HG03025 (cell line): ENCODE measurements around the gene IL4I1.

Experiments used
- ATAC-seq: cut with Tn5 transposase; IDR thresholded peaks from one replicate; pipeline ENCODE4 v1.9.1; 2021; ENCODE audit warnings: mild to moderate bottlenecking, moderate library complexity; ENCODE audit not compliant: unreplicated experiment, low FRiP score

IL4I1 gene

DNA sequence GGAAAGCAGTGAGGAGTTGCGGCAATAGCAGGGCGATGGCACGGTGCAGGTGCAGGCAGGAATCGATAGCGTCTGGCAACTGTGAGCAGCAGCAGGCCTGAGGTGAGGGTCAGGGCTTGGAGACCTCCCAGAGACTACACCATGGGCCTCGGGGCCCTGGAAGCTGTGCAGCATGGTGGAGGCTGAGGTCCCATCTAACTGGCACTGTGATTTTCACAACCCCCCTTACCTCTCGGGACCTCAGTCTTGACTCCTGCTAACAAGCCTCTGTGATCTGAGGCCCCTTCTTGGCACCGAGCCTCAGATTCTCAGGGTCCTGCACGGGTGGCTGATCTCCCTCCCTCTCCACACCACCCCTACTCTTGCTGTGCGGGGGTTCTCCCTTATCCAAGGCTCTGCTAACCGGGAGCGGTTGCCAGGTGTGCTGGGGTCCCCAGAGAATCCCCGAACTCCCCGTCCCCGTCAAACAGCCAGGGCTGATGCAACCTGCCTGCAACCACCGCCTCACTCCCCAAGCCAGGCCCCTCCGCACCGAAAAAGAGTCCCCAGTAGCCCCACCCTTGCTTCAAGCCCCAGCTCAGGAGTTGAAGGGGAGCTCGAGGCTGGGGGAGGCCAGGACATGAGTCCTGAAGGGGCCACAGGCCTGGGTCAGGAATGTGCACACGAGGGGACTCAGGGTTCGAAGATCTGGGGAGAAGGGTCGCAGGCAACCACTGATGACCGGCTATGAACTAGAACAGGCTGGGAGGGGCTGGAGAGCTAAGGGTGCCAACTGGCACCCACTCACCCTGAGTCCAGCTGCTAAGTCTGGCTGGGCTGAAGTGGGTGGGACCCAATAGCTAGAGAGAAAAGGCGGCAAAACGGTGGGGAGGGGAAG is 27.6 kb upstream of the IL4I1 start:
- ATAC-seq = no peak

DNA sequence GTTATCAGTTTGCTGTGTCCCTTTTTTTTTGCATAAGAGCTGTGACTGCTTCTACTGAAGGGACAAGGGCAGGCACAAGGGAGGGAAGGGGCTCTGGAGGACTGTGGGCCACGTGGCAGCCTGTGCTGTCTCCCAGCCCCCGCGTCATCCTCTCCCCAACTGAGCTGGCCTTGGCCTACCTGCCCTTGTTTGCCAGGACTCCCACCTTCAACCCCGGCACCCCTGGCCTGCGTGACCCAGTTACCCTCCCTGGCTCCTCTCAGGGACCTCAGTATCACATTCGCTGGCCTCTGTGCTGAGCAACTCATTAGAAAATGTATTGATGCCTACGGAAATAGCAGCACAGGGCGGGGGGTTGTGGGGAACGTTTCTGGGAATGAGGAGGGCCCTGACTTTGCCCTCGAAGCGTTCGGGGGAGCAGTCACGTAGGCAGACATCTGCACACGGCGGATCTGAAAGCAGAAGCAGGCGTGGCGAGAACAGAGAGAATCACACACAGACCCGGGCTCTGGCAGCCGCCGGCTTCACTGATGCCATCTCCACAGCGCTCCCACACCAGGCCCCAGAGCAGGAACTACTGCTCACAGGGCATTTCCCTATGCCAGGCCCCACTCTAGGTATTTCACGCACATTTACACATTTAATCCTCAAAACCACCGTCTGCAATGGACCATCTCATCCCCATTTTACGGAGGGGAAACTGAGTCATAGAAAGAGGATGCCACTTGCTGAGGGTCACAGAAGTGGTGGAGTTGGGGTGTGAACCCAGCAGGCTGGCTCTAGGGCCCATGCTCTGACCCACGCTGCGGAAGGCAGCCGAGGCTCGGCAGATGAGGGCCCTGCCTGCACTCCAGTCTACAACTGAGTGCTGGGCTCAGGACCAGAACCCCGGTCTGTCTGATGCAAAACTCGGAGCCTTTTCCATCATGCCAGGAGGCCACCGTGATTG is 26.6 kb upstream of the IL4I1 start:
- ATAC-seq = no peak

DNA sequence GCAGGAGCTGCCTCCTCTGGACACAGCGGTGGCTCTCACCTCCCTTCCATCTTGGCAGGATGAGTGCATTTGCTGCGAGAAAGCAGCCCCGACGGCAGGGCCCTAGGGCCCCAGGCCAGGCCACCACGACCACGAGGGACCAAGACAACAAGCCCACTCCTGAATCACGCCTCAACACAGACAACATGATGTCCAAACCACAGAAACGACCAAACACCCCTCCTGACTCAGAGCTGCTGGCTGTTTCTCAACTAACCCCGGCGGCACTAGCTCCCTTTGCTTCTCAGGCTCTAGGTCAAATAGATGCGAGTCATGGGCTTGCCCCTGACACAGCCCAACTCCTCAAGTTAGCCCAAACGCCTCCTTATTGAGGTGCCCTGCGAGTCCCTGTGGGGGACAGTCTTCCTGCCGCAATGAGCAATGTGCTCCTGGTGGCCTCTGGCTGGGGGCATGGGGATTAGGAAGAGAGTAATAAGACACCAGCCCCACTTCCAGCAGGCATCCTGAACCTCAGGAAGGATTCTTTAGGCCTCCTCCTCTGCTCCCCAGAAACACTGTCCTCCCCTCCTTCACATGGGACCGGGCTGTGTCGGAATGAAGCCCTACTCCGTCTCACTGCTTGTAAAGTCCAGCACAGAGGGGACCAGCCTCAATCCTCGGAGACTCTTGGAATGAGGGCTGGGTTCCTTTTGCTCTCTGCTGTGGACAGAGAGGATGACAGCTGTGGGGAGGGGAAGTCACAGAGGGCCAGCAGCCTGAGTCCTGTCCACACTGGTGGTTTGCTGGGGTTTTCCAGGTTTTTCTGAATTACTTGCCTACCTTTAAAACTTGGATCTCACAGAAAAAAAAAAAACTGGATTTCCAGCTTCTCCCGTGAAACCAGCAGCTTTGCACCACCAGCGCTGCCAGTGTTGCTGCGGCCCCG is 25.4 kb upstream of the IL4I1 start:
- no peak for ATAC-seq

DNA sequence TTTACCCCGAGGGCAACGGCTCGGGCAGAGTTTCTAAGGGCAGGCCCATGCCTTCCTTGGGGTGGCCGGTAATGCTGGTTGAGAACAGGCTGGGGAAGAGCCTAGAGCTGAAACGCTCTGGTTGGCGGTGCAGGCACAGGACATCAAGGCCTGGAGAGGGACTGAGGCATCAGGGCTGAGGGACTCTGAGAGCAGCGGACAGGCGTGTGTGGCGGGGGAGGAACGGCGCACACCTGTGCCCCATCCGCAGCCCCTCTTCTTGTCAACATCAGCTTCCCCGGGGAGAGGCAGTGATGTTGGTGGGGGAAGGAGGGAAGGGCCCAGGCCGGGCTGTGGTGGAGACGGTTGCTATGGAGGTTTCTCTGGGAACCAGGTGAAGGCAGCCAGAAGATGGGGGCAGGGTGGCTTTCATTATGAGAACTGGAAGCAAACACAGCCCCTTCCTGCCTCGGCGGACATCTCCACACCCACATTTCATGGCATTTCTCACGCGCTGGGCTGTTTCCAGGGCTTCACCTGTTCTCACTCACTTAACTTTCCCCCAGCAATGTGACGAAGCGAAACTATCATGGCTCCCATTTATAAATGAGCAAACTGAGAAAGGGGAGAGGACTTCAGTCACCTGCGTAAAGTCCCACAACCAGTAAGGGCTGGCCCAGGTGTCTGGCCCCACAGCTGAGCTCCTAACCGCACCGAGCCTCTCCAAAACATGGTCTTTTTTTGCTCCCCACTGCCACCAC is 24.1 kb upstream of the IL4I1 start:
- ATAC-seq = no peak

DNA sequence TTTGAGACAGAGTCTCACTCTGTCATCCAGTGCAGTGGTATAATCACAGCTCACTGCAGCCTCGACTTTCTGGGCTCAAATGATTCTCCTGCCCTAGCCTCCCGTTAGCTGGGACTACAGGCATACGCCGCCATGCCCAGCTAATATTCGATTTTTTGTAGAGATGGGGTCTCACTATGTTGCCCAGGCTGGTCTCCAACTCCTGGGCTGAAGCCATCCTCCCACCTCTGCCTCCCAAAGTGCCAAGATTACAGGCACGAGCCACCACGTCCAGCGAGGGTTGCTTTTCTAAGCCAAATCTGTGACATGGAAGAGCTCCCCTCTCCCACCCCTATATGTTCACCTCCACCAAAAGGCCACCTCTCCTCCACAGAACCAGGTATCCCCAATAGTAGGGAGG is 21.4 kb upstream of the IL4I1 start:
- ATAC-seq = no peak

DNA sequence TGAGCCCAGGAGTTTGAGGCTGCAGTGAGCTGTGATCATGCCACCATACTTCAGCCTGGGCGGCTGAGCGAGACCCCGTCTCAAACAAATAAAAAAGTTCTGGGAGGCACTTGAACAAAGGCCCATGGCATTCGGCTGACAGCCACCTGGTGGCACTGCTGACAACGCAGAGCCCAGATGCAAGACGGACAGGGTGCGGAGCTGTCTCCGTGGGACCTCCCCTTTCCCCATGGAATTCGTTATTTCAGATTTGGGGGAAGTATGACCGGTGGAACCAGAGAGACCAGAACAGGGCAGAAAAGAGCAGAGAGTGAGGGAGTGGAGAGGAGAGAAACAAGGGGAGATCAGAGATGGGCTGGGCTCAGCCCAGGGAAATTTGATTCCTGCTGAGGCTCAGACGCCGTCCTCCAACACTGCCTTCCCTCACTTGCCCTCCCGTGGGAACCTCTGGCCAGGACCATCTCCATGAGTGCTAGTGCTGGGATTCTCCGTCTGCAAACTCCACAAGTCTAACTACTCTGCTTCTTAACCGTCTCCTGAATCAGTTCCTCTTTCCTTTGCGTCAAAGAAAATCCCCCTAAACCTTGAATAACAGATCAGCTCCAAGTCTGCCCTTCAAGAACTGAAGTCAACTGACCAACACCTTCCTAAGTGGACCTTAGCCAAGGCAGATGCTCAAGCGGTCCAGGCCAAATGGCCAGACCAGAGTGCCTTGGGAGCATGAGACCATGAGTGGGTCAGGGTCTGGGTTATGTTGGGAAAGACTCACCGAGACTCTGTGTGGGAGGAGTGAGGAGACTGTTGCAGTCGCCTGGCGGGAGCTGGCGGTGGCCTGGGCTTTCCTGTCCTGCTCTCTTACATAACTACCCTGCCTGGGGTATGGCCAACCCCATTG is 20.4 kb upstream of the IL4I1 start:
- ATAC-seq = no peak

DNA sequence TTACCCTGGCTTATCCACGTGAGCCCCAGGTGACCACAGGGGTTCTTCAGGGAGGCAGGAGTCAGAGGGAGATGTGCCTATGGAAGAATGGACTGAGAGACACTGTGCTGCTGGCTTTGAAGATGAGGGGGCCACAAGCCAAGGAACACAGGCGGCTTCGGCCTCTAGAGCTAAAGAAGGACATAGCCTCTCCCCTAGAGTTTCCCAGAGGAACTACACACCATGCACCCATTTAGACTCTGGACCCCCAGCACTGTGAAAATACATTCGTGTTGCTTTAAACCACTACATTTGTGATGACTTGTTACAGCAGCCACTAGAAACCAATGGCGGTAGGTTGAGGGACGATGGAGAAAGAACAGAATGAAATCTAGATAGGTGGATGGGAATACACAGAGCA is 18.6 kb upstream of the IL4I1 start:
- no peak for ATAC-seq

DNA sequence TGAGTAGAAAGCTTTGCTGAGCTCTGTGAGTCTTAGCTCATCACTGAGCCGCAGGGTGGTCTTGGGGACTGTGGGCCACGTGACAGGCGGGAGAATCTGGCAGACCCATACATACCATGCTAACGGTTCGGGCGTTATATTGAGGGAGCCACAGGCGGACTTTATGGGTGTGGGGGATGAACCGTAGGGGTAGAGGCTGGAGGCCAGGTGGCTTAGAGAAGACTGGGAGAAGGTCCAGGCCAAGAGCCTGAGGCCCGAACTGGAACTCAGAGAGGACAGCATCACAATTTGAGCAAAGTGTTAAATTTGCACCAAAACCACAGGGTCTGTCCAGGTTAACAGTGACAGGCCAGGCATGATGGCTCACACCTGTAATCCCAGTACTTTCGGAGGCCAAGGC is 17.0 kb upstream of the IL4I1 start:
- no peak for ATAC-seq

DNA sequence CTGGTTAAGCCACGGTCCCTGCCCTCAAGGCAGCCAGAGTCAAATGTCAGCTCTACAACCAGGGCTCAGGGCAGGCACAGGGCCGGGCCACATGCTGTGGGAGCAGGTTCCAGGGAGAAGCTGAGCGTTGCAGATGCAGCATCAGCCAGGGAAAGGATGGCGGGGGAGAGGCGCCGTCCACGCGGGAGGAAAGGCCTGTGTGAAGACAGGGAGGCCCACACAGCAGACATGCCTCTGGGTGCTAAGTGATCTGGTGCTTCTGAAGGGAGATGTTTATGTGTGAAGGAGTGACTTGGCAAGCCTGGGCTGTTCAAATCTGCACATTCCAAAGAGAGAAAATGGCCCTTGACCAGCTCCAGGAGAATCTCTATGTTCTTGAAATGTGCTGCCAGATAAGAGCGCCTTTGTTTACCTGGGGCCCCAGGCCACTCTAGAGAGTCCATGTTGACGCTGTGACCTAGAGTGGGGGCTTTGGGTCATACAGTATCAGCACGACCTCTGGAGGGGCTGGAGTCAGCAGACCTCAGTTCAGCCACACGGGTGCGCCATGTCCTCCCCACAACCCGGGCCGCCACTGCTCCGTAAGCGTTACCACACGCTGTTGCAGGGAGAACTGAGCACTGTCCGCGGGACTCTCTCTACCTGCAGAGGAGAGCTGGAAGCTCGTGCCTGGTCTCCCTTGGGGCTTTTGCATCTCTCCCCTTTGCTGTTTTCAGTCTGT is 16.4 kb upstream of the IL4I1 start:
- no peak for ATAC-seq

DNA sequence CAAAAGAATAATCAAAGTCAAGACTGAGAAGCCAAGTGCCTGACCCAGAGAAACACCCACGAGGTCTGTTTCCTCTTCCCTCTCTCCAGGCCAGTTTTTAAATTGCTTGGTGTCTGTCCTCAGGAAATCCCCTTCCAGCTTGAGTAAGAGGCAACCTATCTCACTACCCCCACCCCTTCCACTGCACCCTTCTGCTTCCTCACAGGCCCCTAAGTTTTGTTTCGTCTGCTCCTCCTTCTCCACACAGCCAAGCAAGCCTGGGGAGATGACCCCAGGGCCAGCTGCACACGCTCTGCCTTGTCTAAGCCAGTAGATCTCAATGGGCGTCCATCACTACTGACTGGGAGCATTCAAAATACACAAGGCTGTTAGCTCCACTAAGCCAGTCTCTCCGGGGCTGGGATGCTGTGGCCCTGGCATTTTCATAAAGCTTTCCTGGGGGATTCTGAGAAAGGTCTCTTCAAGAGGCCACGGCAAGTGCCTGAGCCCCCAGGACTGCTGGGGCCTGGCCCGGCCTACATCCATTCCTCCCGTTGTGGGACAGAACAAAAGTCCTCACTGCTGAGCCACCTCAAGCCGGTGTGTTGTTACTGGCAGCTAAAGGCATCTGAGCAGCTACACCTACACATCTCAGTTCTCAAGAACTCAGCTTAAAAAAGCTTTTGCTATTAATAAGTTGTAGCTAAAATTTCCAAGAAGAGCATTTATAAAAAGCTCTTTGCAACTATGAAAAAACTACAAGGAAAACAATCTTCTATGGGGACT is 14.9 kb upstream of the IL4I1 start:
- no peak for ATAC-seq

DNA sequence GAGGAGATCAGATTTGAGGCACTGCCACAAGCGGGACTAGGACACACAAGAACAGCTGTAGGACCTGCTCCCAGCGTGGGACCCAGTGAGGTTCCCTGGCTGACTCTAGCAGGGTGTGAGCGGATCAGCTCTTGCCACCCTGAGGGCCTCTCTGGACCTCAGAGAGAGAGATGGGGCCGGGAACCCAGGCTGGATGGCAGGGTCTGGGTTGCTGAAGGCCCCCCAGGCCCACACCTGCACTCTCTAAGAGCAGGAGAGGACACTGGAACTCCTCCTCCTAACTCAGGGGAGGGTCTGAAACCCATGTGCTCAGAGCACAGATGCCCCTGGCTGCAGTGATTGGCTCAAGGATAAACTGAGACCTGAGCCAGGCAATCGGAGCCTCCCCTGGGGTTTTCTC is 13.5 kb upstream of the IL4I1 start:
- no peak for ATAC-seq

DNA sequence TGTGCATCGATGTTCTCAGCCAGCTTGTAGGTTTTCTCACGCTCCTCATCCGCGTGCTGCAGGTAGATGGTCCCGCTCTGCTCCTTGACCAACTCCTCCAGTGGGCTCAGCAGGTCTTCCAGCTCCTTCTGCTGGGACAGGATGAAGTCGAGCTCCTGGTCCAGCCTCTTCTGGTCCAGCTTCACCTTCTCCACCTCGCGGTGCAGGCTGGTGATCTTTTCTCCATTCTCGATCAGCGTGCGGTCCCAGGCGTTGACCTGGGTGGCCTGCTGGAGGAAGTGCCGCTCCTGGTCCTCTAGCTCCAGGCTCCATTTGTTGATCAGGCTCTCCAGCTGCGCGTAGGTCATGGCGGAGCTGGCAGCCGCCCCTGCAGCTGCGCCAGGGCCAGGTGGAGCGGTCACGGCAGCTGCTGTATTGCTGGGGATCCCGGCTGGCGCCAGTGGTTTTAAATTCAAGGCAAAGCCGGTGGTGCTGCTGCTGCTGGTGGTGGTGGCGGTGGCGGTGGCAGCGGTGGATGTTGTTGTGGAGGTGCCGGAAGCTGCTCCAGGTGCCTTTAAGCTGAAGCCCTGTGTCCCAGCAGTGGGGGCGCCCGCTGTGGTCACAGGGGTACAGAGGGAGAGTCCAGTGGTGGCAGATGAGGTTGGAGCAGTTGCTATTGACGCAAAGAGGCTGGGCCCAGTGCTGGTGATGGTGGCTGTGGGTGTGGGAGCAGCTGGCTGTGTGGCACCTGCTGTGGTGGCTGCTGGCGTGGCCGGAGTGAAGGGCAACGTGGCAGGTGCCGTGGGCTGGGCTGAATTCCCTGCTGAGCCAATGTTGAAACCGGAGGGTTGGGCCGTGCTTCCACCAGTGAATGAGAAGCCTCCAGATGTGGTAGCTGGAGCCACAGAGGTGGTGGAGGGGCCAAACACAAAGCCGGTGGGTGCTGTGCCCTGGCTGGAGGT is 12.1 kb upstream of the IL4I1 start:
- ATAC-seq = no peak

DNA sequence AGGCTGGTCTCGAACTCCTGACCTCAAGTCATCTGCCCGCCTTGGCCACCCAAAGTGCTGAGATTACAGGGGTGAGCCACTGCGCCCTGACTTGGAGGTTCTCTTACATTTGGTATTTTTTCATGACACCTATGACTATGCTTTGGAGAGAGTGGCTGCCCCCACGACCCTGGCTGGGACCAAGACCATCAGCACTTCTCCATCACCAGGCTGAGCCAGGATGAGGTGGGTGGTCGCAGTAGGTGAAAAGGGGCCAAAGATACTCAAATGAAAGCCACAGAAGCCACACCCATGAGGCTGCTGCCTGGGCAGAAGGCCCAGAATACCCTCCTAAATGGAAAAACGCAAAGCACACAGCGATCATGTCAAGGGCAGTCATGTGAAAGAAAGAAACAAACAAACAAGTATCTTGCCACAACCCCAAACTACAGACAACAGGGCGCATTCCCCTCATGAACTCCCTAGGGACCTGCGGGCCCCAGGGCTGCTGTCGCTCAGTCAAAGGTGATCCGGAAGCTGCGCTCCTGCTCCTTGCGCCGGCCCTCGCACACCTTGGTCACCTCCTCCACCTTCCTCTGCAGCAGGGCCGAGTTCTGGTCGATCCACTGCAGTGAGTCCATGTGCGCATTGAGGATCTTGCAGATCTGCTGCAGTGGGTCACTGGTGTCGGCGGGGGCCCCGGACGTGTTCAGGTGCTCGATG is 11.2 kb upstream of the IL4I1 start:
- no peak for ATAC-seq

DNA sequence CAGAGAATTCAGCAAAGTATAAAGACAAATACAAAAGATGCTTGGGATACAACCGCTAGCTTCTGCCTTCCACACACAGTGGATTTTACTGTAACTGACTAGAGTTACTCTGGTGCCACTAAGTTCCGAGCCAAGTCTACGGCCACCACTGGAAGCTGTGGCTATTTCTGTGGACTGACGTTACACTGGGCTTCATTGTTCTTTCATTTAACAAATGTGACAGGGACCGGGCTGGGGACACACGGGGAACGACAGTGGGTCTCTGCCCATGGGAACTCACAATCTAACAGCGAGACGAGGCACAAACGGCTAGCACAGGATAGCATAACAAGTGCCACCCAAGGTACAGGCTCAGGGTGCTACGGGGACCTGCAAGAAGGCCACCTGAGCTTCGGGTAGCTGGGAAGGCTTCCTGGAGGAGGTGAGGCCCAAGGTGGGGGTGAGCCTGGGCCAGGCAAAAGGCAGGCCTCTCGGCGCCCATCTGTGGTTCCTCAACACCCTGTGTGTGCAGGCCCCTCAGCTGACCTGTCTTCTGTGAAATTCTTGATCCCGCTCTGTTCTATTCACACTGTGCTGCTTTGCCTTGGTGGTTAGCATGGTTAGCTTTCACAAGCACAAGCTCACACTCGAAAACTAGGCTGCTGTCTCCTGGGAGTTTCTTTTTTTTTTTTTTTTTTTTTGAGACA is 10.3 kb upstream of the IL4I1 start:
- ATAC-seq = no peak

DNA sequence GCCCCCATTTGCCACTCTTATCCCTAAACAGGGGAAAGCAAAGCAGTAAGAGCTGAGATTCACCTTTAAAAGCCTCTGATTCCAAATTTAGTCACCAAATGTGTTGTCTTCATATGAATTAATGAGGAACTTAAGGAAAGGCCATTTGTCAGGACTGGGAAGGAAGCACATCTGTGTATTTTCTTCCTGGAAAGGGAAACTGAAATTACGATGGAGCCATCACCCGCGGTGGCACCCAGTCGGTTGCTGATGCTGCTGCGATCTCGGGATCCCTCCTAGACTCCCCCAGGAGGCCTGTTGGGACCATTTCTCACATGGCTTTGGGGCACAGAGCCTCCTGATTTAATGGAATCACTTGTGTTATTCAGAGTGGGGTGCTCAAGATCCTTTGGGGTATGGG is 7.4 kb upstream of the IL4I1 start:
- no peak for ATAC-seq
